CD4-positive, alpha-beta T cell (primary cell): ENCODE data around the gene DHX30. TPM values are rescaled to one million over a fixed set of nuclear protein-coding genes. Genes with fewer than 3 reads are reported as not detected.
"Not testable (repeated sequence)": the region's sequence is repeated elsewhere in the genome, so short reads cannot be mapped to it uniquely, and the experiment has no call there.

ENCODE experiments used
- ATAC-seq: fragments of 200-7000 bp; cut with Tn5 transposase; one replicate; pipeline ENCODE4 v1.10.0; 2022; ENCODE audit warnings: mild to moderate bottlenecking; ENCODE audit not compliant: poor library complexity
- CTCF ChIA-PET: fragments of 350-600 bp; sonication (Branson Sonifier 250); formaldehyde crosslinking; loops from one replicate; lab custom pipeline; 2021; ENCODE audit warnings: antibody characterized with exemption, inconsistent platforms; lab: Charles Lee
- POLR2A ChIA-PET: fragments of 350-600 bp; sonication (Branson Sonifier 250); formaldehyde crosslinking; loops from one replicate; lab custom pipeline; 2021; ENCODE audit warnings: antibody characterized with exemption, inconsistent platforms; lab: Charles Lee
- DNase-seq, 14 experiments: peaks; one replicate each; pipeline ENCODE4 v3.0.0-alpha.2; 2013 to 2020; ENCODE audit warnings: mixed read lengths in 2 of 14
- H3K27ac ChIP-seq, 2 donors: one replicate each; pipeline versions ENCODE4 v1.5.1 to v1.7.0; 2013; ENCODE audit warnings: low read length in 2 of 2, low read depth in 1 of 2, mild to moderate bottlenecking in 1 of 2
- H3K27me3 ChIP-seq, 2 experiments: 1 replicate in 1 of 2; 2 replicates in 1 of 2; pipeline versions ENCODE4 v1.6.1 to v1.7.0; 2013; ENCODE audit warnings: low read length in 2 of 2, control low read depth in 1 of 2, mild to moderate bottlenecking in 1 of 2, moderate library complexity in 1 of 2; ENCODE audit not compliant: insufficient read depth in 2 of 2, control insufficient read depth in 1 of 2
- H3K36me3 ChIP-seq: one replicate; pipeline ENCODE4 v1.6.1; 2013; ENCODE audit warnings: low read length, control low read depth; ENCODE audit not compliant: insufficient read depth
- H3K4me1 ChIP-seq: one replicate; pipeline ENCODE4 v1.6.1; 2013; ENCODE audit warnings: low read length, control low read depth; ENCODE audit not compliant: insufficient read depth
- H3K4me3 ChIP-seq: one replicate; pipeline ENCODE4 v1.5.1; 2013; ENCODE audit warnings: mild to moderate bottlenecking, low read length, moderate library complexity
- H3K9me3 ChIP-seq, 2 experiments: 1 replicate in 1 of 2; 2 replicates in 1 of 2; pipeline versions ENCODE4 v1.6.1 to v1.7.0; 2013; ENCODE audit warnings: low read length in 2 of 2, mild to moderate bottlenecking in 2 of 2, control low read depth in 1 of 2, moderate library complexity in 1 of 2; ENCODE audit not compliant: control insufficient read depth in 1 of 2, insufficient read depth in 1 of 2
- H3K27ac Mint-ChIP-seq: one replicate; pipeline ENCODE4 v1.8.0; 2020; ENCODE audit warnings: mixed read lengths
- H3K27me3 Mint-ChIP-seq: one replicate; pipeline ENCODE4 v1.8.0; 2021; ENCODE audit warnings: mixed read lengths
- H3K36me3 Mint-ChIP-seq: one replicate; pipeline ENCODE4 v1.8.0; 2021; ENCODE audit warnings: low read depth, mixed read lengths
- H3K4me1 Mint-ChIP-seq: one replicate; pipeline ENCODE4 v1.8.0; 2021; ENCODE audit warnings: low read depth, mixed read lengths
- H3K4me3 Mint-ChIP-seq: one replicate; pipeline ENCODE4 v1.8.0; 2020; ENCODE audit warnings: mild to moderate bottlenecking, mixed read lengths
- H3K9me3 Mint-ChIP-seq: one replicate; pipeline ENCODE4 v1.8.0; 2020; ENCODE audit warnings: mixed read lengths
- CTCF ChIP-seq: fragments of 200-600 bp; IDR thresholded peaks from one replicate; pipeline ENCODE4 v1.8.0; 2022; ENCODE audit warnings: antibody characterized with exemption, mild to moderate bottlenecking
- intact Hi-C, 2 experiments: fragments of 100-400 bp; cut with DNase I in 1 of 2; cut with micrococcal nuclease in 1 of 2; formaldehyde crosslinking; loops; one replicate each; pipeline versions ENCODE4 v1.15.1 to v1.9.0; 2023 to 2025; cut with DNase I, micrococcal nuclease
- polyA plus RNA-seq, 2 donors: library from polyadenylated mRNA; unstranded; fragments of 120-200 nt; gene quantifications; one replicate each; pipeline ENCODE4 v1.2.1, GENCODE V29; 2013
- total RNA-seq, 174 experiments: library from RNA in 2 of 174; stranded (reverse) in 2 of 174; gene quantifications; one replicate each; pipeline ENCODE4 v1.2.3 and lab custom pipeline; 2021 to 2026

DHX30 gene
- total RNA-seq = 10 to 100 TPM; 75.1 to 75.6 TPM
- 39.3 TPM for polyA plus RNA-seq (2013, experiment 1 of 2)
- polyA plus RNA-seq (2013, experiment 2 of 2) = 47.9 TPM
- 83.2 to 385 (median 131) reads per million in 172 experiments for total RNA-seq (lab: John Stamatoyannopoulos, UW)

- H3K9me3 Mint-ChIP-seq = no peaks in the 10 kb centered on the region
These were observed at the start of gene DHX30 for GRCh38 chr3:47802734-47803479. TSS of gene DHX30 (plus strand) at chr3:47803138. CDS start at chr3:47810684, 7,546 bp downstream.

DNA sequence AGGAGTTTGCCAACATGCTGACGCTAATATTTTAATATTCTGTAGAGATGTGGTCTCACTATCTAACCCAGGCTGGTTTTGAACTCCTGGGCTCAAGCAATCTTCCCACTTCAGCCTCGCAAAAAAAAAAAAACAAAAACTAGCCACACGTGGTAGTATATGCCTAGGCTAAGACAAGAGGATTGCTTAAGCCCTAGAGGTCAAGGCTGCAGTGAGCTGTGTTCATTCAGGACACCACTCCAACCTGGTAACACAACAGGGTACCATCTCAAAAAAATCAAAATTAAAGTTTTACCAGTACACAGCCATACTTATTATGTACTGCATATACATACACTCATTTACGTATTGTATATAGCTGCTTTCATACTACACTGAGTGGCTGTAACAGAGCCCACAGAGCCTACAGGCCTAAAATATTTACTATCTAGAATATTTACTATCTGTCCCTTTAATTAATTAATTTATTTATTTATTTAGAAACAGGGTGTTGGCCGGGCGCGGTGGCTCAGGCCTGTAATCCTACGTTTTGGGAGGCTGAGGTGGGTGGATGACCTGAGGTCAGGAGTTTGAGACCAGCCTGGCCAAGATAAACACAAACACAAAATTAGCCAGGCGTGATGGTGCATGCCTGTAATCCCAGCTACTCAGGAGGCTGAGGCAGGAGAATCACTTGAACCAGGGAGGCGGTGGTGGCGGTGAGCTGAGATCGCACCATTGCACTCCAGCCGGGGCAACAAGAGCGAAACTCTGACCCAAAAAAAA is 44.5 kb upstream of the DHX30 start:
- no peak for DNase-seq
- Mint-ChIP-seq H3K9me3 (no peaks in the 10 kb centered on the region), H3K4me1 (peaks cover 10% of the 10 kb centered on the region), H3K27ac (no peak overlapping the region), H3K36me3 (peaks cover 38% of the 10 kb centered on the region), H3K27me3 (no peaks in the 10 kb centered on the region), H3K4me3 (no peak overlapping the region)
- ATAC-seq = no peak
- ChIA-PET POLR2A (no interaction called here), CTCF (no interaction called here)
- H3K9me3 ChIP-seq = no peaks in the 10 kb centered on the region
- no peak overlapping the region for H3K27ac ChIP-seq
- TF ChIP-seq CTCF = no peak
- H3K36me3 ChIP-seq = peaks cover 24% of the 10 kb centered on the region
- intact Hi-C loops = no loop called here
- peaks cover 3% of the 10 kb centered on the region for H3K4me1 ChIP-seq
- no peaks in the 10 kb centered on the region for H3K27me3 ChIP-seq
- no peak overlapping the region for H3K4me3 ChIP-seq

More at GRCh38 chr3:47802734-47803479, at the start of gene DHX30:
- intact Hi-C loops = loop anchor here (1.0 to 10.0 kb wide), 6 partner anchors 22 to 418 kb away; partner anchors contain the start of genes ELP6 (in 1 of the 2), PTPN23 (in 1 of the 2) and SMARCC1 (in 1 of the 2)
- Histone ChIP-seq H3K4me3 (peak within 1 kb of the TSS; percentile 98), H3K9me3 (no peaks in the 10 kb centered on the region), H3K27me3 (no peaks in the 10 kb centered on the region), H3K4me1 (peaks cover 26% of the 10 kb centered on the region), H3K27ac (peak within 1 kb of the TSS; percentile 83 to 85), H3K36me3 (peaks cover 7% of the 10 kb centered on the region)
- H3K4me3 Mint-ChIP-seq = peak within 1 kb of the TSS; percentile 97
- TF ChIP-seq CTCF = no peak
- ChIA-PET CTCF (interaction anchor here (1.0 to 1.7 kb wide), 4 partner anchors 13 to 282 kb away, joined by 3 to 4 read pairs (median 4); no protein-coding TSS in a partner anchor), POLR2A (interaction anchor here (0.7 to 2.1 kb wide), 5 partner anchors 10 to 22 kb away, joined by 3 to 15 read pairs (median 7); partner anchors contain the start of gene SMARCC1)
- ATAC-seq (peak; percentile 90), DNase-seq (peak; percentile 63 to 94 (median 80))
- H3K27me3 Mint-ChIP-seq = no peaks in the 10 kb centered on the region
- no peaks in the 10 kb centered on the region for H3K36me3 Mint-ChIP-seq
- peak within 1 kb of the TSS; percentile 96 for H3K27ac Mint-ChIP-seq
- peaks cover 20% of the 10 kb centered on the region for H3K4me1 Mint-ChIP-seq

- H3K27me3 Mint-ChIP-seq, H3K27me3 ChIP-seq, H3K27ac ChIP-seq, DNase-seq, H3K9me3 Mint-ChIP-seq, H3K4me3 Mint-ChIP-seq, ATAC-seq, H3K4me3 ChIP-seq, intact Hi-C loops, POLR2A ChIA-PET, H3K9me3 ChIP-seq, H3K4me1 ChIP-seq: not testable (repeated sequence)
- CTCF ChIA-PET = interaction anchor here (0.5 kb wide), 1 partner anchor 81 kb away, joined by 4 read pairs; no protein-coding TSS in a partner anchor
- peak overlapping the region; percentile 61 for H3K27ac Mint-ChIP-seq
- H3K4me1 Mint-ChIP-seq = peaks cover 10% of the 10 kb centered on the region
- peaks cover 29% of the 10 kb centered on the region for H3K36me3 ChIP-seq
- peaks cover 51% of the 10 kb centered on the region for H3K36me3 Mint-ChIP-seq
These were observed 42.7 kb upstream of the DHX30 start for GRCh38 chr3:47760207-47760606.
